ENCODE results near the gene GRSF1. TPM values are rescaled to one million over a fixed set of nuclear protein-coding genes. Genes with fewer than 3 reads are reported as not detected.
"Not testable (repeated sequence)": the region's sequence is repeated elsewhere in the genome, so short reads cannot be mapped to it uniquely, and the experiment has no call there.

GRSF1 gene, protein sequence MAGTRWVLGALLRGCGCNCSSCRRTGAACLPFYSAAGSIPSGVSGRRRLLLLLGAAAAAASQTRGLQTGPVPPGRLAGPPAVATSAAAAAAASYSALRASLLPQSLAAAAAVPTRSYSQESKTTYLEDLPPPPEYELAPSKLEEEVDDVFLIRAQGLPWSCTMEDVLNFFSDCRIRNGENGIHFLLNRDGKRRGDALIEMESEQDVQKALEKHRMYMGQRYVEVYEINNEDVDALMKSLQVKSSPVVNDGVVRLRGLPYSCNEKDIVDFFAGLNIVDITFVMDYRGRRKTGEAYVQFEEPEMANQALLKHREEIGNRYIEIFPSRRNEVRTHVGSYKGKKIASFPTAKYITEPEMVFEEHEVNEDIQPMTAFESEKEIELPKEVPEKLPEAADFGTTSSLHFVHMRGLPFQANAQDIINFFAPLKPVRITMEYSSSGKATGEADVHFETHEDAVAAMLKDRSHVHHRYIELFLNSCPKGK
- total RNA-seq: 85.1 and 87.9 TPM in 2 replicates

DNA sequence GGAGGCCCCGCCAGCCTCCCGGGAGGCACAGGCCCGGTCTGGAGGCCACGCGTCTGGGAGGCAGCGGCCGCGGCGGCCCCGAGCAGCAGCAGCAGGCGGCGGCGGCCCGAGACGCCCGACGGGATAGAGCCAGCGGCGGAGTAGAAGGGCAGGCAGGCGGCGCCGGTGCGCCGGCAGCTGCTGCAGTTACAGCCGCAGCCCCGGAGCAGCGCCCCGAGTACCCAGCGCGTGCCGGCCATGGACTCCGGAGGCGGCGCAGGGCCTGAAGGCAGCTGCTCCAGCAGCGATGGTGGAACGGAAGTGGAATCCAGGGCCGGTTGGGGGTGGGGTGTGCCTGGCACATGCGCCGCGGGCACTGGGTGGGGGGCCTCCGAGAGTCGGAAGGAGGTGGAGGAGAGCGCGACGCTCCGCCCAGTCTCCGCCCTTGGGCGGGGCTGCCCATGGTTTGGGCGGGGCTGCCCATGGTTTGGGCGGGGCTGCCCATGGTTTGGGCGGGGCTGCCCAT is at the start of gene GRSF1:
Gene GRSF1, minus strand, starts transcription at position 302 of the 505 bp plus-strand sequence. Its CDS starts 63 bp downstream, at position 239.
- DNase-seq (ENCODE audit: low read depth, low spot score): peak; percentile 75

DNA sequence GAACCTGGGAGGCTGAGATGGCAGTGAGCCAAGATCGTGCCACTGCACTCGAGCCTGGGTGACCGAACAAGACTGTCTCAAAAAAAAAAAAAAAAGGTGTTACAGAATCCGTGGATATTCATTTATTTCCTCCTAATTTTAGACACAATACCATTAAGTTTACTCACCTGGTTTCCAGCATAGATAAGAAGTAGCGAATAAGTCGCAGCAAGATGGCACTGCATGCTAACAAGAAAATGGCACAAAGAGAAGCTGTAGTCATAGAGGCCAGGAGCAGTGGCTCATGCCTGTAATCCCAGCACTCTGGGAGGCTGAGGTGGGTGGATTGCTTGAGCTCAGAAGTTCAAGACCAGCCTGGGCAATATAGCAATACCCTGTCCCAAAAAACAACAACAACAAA is 45.5 kb upstream of the GRSF1 start:
- no peak for DNase-seq (ENCODE audit: low read depth, low spot score)

DNA sequence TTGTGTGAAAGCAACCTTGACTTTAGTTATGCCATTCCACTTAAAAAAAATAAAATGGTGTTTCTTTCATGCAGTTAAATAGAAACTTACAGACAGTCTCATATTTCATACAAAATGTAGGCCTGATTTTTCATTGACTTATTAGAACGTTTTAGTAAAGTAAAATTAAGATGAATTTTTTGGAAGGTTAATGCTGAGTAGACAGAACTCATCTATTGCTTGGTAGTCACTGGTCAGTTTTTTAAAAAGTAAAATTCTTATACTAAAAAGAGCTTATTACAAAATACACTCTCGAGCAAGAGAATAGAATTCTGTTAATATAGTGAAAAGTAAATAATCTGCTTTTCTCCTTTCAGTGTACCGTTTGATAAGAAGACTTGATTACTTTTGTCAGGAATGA is 41.0 kb upstream of the GRSF1 start:
- no peak for DNase-seq (ENCODE audit: low read depth, low spot score)

DNA sequence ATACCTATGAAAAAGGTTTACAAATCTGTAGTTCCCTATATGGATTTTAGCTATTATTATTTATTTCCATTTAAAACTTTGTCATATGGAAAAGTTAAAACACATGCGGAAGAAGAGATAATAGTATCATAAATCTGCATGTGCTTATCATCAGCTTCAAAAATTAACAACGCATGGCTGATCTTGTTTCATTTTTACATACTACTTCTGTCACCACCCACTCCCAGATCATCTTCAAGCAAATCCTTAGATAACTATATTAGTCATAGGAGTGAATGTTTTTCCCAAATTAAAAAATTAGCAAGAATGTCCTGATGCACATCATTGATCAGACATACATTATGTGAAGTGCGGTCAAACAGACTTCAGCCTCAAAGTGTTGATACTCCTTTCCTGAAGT is 37.9 kb upstream of the GRSF1 start:
- DNase-seq (ENCODE audit: low read depth, low spot score): no peak

DNA sequence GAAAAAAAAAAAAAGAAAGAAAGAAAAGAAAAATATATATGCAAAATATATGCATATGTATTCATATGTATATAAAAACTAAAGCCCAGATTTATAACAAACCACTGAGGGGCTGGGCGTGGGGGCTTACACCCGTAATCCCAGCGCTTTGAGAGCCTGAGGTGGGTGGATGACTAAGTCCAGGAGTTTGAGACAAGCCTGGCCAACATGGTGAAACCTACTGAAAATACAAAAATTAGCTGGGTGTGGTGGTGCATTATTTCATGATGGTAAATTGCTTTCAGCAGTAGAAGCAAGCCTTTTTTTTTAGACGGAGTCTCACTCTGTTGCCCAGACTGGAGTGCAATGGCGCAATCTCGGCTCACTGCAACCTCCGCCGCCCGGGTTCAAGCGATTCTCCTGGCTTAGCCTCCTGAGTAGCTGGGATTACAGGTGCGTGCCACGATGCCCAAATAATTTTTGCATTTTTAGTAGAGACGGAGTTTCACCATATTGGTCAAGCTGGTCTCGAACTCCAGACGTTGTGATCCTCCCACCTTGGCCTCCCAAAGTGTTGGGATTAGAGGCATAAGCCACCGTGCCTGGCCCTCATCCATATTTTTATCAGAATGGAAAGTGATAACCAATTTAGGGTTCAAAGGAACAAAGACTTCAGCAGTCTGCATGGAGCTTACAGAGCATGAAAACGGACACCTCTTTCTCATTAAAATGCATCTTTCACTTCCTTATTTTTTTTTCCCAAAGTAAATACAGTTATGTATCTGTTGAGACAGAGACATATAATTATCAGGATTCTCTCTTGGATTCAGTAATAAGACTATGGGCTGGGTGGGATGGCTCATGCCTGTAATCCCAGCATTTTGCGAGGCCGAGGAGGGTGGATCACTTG is 34.8 kb upstream of the GRSF1 start:
- no peak for DNase-seq (ENCODE audit: low read depth, low spot score)

DNA sequence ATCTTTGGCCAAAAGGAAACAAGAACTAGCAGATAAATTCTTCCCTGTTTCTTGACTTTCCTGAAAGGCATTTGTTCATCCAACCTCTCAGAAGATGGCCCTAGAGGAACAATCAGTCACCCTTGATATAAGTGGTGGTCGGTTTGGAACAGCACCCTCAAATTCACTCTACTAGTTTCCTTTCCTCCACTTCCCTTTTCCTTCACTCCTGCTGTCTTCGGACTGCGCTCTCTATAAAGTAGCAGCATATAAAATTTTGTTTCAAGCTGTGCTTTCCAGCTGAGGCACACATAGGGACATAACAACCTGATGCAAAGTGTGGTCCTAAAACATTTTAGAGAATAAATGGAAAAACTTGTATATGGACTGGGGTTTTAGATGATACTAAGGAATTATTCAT is 33.5 kb upstream of the GRSF1 start:
- DNase-seq (ENCODE audit: low read depth, low spot score): no peak

DNA sequence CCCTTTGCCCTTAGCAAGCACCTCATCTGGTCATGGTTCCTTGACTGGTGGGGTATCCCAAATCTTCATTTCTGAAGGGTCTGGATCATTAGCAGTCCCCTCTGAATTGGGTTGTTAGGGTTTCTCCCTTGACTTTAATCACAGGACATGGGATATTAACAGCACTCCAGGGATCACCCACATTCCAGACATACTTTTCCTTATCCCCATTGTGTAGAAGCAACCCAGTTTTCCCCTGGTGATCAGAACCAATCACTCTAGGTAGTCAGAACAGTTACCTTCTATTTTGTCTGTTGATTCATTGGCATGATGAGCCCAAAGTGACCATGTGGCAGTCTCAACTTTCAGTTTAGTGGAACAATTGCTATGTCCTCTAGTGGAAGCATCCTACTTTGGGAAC is 29.1 kb upstream of the GRSF1 start:
- no peak for DNase-seq (ENCODE audit: low read depth, low spot score)

DNA sequence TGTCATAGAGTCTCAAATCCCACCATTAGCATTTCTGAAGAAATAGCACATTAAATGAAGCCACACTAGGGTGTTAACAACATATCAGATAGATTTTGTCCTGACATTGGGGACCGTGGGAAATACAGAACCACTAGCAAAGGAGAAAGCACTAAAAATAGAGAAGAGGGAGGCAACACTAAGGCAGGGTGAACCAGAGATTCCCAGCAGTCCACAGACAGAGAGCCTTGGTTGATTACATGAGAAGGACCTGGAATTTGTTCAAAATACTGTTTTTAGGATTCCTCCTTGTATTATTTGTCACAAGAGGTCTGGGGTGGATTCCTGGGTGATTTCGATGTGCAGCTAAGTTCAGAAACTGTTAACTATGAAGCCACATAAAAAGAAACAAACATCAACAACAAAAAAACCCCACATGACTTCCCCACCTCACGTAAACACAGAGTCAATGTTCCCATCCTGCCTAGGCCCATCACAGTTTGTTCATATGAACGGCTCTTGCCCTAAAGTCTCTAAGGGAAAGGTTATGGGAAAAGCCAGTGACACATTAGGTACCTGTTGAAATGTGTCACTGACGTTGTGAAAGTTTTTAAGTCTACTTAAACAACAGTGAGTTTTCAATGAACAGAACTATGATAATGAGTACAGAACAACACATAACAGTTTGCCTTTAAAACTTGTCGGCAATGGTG is 23.6 kb upstream of the GRSF1 start:
- DNase-seq (ENCODE audit: low read depth, low spot score): no peak

DNA sequence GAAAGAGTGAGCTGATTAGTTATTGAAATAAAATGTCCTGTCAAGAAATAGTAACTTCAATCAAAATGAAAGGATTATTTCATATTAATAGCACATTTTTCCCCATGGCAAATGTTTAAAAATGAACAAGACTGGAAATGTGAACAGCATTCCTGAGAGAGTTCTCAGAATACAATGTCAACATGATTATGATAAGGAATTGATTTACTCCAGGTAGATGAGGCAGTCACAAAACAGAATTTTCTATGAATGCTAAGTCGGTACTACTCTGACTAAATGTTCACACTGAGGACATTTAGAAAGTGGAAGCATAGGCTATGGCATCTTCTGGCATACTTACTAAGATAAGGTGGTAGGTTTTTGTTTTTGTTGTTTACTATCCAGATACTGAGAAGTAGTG is 19.4 kb upstream of the GRSF1 start:
- DNase-seq (ENCODE audit: low read depth, low spot score): no peak

DNA sequence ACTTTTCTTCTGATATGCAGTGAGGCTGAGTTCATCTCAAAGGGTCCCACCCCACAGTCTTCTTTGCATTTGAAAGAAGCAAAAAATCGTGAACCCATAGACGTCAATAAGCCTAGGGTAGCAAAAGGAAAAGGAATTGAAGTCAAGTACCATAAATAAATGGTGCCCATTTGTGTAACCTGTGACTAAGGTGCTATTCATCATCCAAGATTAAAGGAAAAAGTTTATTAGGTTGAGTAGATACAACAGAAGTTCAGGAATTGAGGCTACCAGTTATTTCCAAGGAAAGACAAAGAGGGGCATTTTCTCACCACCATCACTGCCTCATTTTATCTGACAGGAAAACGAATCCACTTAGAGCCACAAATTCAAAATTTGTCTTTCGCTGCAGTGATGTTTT is 18.8 kb upstream of the GRSF1 start:
- no peak for DNase-seq (ENCODE audit: low read depth, low spot score)

DNA sequence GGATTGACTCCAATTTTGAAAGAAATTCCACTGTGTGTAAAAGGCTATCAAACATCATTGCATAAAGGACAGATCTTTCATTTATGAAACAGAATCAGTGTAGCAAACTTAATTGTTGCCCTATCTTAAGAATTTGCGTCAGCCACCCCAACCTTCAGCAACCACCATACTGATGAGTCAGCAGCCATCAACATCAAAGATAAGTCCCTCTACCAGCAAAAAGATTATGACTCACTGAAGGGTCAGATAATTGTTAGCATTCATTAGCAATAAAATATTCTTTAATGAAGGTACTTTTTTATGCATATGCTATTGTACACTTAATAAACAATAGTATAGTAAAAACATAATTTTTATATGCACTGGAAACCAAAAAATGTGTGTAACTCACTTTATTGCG is 15.8 kb upstream of the GRSF1 start:
- DNase-seq (ENCODE audit: low read depth, low spot score): no peak

DNA sequence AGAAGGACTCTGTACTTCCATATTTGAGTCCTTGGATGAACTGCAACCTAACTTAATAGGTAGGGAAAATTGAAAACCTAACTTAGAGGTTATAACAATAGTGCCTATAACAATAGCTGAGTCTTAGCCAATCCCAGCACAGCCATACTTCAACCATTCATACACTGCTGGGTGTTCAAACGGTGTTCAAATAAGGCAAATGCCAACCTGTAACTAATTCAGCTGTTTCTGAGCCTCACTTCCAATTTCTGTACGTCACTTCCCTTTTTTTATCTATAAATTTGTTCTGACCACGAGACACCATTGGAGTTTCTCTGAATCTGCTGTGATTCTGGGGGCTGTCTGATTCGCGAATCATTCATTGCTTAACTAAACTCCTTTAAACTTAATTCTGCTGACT is 9.6 kb upstream of the GRSF1 start:
- DNase-seq (ENCODE audit: low read depth, low spot score): no peak

DNA sequence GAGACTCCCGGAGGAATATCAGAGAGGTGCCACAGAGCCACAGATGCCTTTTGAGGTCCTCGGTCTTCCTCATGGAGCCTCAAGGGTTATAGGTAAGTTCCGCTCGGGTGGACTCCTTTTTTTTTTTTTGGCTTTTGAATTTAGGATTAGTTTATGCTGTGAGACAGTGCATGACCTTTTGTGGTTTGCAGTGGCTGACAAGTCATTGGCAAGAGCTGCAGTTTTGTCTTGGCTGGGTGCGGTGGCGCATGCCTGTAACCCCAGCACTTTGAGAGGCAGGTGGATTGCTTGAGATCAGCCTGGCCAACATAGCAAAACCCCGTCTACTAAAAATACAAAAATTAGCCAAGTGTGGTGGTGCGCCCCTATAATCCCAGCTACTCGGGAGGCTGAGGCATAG is 4.5 kb upstream of the GRSF1 start:
- no peak for DNase-seq (ENCODE audit: low read depth, low spot score)

DNA sequence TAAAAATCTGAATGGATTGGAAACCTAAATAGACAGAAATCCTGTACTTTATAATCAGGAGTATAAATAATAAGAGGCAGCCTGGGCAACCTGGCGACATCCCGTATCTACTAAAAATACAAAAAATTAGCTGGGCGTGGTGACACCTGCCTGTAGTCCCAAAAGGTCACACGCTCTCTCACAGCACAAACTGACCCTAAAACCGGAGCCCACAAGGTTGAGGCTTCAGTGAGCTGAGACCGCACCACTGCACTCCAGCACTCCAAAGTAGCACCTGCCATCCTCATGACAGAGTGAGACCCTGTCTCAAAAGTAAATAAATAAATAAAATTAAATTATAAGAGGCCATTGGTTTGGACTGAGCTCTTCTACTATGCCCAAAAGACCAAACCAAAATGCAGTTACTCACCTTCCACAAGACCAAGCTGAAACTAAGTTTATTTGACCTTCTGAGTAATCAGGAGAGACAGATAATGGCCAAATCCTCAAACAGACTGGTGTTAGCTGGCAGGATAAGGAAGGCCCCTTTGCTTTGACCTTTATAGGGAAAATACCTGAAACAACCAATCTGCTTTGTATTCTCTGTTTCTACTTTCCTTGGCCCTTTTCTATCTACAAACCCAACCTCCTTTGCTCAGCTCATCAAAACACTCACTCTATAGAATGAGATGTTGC is 3.2 kb upstream of the GRSF1 start:
- DNase-seq (ENCODE audit: low read depth, low spot score): no peak

DNA sequence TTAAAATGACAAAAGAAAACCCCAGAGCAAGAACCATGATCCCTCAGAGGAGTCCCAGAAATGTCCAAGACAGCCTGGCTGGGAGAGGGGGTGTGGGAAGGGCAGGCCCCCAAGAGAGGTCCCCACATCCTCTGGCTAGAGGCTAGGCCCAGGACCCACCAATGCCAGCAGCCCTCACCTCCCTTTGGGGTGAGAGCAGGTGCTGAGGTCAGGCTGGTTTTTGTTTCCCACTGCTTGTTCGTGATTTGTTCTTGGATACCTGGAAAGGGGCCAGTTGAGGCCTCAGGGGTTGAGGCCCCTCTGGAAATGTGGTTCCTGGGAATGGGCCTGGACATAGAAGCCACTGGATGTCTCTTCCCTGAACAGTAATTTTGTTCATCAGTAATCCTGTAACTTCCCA is 2.3 kb upstream of the GRSF1 start:
- no peak for DNase-seq (ENCODE audit: low read depth, low spot score)

DNA sequence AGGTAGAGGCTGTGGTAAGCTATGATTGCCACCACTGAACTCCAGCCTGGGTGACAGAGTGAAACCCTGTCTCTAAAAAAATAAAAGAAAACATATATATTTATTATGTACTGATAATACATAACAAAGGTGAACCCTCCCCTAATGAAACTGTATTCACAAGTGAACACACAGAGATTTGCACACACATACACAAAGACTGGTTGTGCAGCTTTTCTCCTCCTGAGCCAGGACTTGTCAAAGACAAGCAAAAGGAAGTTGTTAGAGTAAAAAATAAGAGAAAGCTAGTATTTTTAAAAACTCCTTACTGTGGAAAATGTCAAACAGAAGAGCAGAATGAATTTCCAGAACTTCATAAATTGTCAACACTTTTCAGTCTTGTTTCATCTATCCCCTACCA is 1.5 kb upstream of the GRSF1 start:
- no peak for DNase-seq (ENCODE audit: low read depth, low spot score)

DNA sequence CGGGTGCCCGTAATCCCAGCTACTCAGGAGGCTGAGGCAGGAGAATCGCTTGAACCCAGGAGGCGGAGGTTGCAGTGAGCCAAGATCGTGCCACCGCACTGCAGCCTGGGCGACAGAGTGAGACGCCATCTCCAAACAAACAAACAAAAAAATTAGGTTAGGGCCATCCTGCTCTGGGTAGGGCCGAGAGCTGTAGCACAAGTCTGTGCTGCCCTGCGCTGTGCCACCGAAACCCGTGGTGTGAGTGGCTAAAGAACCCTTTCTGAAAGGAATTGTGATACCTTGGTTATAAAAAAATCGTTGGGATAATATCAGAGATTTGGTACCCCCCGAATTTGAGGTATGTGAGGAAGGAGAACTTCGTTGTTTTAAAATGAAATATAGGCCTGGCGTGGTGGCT is 941 bp upstream of the GRSF1 start:
- DNase-seq (ENCODE audit: low read depth, low spot score): not testable (repeated sequence)

DNA sequence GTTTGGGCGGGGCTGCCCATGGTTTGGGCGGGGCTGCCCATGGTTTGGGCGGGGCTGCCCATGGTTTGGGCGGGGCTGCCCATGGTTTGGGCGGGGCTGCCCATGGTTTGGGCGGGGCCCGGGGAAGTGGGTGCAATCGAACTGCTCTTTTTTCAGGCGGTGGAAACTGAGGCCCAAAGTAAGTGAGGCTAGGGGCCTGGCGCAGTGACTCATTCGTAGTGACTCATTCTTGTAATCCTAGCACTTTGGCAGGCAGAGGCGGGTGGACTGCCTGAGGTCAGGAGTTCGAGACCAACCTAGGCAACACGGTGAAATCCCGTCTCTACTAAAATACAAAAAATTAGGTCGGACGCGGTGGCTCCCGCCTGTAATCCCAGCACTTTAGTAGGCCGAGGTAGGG is 447 bp upstream of the GRSF1 start:
- DNase-seq (ENCODE audit: low read depth, low spot score): not testable (repeated sequence)

DNA sequence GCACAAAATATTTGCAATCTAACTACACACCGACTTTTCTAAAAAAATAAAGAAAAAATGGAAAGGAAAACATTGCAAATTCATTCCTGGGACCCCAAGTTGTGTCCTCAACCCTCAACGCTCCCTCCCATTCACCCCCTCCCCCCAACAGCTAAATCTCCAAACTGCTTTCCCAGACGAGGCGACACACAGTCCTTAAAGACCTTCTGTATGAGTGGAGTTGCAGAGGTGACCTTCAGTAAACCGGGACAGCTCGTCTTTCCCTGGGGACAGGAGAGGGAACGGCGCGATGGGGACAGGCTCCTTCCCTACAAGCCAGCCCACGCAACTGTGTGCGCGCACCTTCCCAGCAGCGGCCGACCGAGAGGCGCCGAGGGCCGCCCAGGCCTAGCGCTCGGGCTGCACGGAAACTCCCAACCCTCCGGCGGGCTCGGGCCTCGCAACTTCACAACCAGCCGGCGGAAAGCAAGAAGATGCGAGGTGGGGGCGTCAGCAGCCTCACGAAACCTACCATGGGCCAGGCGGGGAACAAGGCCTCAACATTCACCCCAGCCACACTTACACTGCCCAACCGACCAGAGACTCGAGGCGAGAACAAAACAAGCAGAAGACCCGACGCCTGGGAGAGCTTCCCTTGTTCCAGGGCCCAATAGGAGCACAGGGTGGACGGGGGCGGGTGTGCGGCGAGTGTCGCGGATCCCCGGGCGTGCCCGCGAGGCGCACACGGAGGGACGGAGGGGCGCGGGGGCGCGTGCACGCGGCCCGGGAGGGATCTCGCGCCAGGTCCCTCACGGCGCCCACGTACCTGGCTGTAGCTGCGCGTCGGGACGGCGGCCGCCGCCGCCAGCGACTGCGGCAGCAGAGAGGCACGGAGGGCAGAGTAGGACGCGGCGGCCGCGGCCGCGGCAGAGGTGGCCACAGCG is 763 bp downstream of the GRSF1 start:
- no peak for DNase-seq (ENCODE audit: low read depth, low spot score)

DNA sequence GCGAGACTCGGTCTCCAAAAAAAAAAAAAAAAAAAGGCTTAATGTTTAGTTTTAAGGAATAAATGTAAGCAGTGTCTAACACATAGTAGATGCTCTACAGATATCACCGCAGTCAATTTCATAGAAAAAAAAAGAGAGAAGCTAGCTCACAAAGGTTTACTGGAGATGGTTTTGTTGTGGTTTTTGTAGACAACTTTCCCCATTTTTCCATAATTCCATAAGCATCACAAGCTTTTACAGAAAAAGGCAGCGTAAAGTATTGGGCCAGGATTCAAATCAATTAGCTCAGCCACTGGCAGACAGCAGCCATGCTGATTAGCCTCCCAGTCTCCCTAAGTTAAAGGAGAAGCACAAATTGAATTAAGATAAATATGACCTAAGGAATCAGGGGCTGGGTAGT is 1.5 kb downstream of the GRSF1 start:
- no peak for DNase-seq (ENCODE audit: low read depth, low spot score)
